Measurements from ENCODE around the gene GALNT7. TPM values are rescaled to one million over a fixed set of nuclear protein-coding genes. Genes with fewer than 3 reads are reported as not detected.
"Not testable (repeated sequence)": the region's sequence is repeated elsewhere in the genome, so short reads cannot be mapped to it uniquely, and the experiment has no call there.

GALNT7 gene
- polyA plus RNA-seq, 1 donor = 43.4 TPM

GRCh38 chr4:173165706-173166105, 2.9 kb upstream of the GALNT7 start:
- no peak for DNase-seq

DNA sequence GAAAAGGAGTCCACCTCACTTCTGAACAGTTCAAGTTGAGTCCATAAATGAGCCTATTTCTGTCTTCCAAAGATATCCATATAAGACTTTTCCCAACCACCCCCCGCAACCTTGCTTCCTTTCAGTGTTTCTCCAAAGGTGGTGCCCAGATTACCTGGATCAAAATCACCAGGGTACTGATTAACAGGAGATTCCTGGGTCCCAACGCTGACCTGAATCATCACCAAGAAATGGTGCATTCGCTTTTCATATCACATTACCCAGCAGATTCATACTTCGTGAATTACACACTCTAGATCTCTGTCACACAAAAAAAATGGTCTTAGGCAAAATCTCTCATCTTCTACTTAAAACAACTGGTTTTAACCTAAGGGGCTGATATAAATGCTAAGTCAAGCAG, 2.1 kb upstream of the GALNT7 start:
- no peak for DNase-seq

GRCh38 chr4:173167758-173168395, 734 bp upstream of the GALNT7 start:
- peak; percentile 50 for DNase-seq

DNA sequence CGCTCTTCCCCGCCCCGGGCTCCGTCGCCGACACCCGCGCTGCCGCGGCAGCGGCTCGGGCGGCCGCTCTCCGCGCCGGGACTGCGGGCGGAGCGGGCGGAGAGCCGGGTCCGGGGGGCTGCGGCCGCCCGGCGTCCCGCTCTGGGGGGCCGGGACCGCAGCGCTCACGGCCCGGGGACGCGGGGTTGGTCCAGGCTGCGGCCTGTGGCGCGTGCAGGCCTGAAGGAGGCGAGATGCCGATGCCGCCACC, 492 bp downstream of the GALNT7 start:
- no peak for DNase-seq

DNA sequence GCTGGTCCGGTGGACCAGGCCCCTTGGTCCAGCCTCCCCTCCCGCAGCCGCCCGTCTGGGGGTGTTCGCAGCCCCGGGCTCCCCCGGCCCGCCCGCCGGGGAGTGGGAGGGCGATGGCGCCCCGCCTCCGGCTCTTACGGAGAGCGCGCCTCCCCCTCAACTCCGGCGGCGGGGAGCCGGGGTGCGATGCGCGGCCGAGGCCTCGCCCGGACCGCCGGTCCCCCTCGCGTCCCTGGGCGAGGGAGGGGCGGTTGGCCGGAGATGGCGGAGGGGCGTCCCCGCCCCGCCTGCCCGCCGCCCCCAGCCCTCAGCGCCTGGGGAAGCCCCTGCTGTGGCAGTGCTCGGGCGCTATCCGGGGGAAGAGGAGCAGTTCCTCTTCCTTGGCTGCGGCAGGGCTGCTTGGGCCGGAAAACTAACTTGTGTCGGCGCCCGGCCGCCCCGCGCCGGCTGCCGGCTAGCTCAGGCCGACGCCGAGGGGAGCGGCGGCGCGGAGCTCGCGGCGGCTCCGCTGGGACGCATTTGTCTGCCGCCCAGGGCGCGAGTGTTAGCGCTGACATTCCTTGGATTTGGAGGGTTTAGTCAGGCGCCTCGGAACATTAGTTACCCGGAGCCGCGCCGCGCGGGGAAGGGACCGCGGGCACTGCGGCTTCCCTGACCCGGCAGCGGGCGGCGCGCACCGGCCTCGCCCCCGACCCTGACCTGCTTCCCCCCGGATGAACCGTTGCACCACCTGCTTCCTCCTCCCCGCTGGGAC, 994 bp downstream of the GALNT7 start:
- peak; percentile 72 for DNase-seq

DNA sequence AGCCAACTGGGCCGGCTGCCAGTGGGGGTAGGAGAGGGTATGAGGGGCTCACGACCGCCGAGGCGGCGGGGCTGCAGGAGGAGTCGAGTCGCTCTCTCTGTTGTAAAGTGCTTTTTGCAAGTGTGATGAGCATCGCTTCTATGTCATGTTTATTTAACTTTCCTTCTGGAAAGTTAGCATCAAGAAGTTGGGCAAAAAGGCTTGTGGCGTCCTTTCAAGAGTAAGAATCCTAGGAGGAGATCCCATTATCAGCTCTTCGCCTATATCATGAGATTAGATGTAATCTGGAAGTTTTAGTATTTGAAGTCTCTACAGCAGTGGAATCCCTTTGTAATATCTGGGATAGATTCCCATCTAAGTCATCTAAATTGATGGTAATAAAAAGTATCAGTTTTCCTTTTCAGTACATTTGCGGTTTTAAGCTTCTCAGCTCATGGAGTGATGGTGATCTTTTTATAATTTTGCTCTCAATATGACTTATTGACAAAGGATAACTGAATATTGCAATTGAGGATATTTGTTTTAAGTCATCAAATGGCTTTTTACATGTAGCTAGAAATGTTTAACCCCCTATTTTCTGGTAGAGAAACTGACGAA, 1.7 kb downstream of the GALNT7 start:
- no peak for DNase-seq

GRCh38 chr4:173171098-173171497, 2.5 kb downstream of the GALNT7 start:
- DNase-seq = peak; percentile 12

GRCh38 chr4:173171987-173172386, 3.4 kb downstream of the GALNT7 start:
- DNase-seq = no peak

GRCh38 chr4:173174184-173174583, 5.6 kb downstream of the GALNT7 start:
- DNase-seq = no peak

GRCh38 chr4:173174594-173175012, 6.0 kb downstream of the GALNT7 start:
- no peak for DNase-seq

GRCh38 chr4:173176010-173176409, 7.4 kb downstream of the GALNT7 start:
- no peak for DNase-seq

DNA sequence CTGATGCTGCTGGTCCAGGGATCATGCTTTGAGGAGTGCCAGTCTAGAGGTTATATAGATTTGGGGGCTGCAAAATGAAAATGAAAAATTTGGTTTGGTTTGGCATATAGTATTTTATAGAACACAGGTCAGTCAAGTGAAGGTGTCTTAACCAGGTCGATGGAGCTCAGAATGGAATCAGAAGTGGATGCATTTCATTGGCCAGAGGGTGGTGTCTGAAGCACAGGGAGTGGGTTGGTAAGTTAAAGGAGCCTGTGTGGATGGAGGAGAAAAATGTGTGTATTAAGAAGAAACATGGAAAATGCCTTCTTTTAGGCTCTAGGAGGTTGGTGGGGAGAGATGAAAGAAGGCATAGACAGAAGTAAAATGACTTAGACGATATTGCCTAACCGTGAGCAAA, 8.6 kb downstream of the GALNT7 start:
- no peak for DNase-seq

DNA sequence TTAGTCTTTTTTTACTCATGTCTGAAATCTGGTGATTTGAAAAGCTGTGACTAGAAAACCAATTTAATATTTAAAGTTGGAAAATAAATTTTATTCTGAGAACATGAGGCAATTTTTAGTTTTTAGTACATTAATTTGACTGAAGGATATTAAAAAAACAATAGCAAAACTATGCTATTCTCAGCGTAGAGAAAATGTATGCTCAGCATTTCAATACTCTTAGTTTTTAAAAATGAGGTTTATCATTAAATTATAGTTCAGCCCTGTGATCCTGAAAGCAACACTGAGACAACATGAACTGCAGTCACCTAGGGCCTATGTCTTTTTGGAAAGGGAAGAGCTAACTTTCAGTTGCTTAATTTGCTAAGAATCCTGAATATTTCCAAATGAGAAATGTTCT, 9.5 kb downstream of the GALNT7 start:
- no peak for DNase-seq

GRCh38 chr4:173181848-173182247, 13.2 kb downstream of the GALNT7 start:
- DNase-seq = no peak

DNA sequence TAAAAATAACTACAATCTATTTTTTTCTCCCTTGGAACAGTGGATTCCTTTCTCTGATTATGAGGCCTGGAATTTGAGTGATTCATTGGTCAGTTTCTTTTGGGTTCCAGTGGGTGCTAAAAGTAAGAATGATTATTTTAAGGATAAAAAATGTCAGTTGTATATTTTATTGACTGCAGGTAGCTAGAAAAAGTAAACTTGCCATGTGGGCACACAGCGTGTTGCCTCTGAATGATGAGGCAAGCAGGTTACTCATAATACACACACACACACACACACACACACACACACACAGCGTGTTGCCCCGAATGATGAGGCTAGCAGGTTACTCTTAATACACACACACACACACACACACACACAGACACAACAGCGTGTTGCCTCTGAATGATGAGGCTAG, 13.8 kb downstream of the GALNT7 start:
- DNase-seq = no peak

- DNase-seq = not testable (repeated sequence)
These were observed 15.1 kb downstream of the GALNT7 start for GRCh38 chr4:173183659-173184247.

DNA sequence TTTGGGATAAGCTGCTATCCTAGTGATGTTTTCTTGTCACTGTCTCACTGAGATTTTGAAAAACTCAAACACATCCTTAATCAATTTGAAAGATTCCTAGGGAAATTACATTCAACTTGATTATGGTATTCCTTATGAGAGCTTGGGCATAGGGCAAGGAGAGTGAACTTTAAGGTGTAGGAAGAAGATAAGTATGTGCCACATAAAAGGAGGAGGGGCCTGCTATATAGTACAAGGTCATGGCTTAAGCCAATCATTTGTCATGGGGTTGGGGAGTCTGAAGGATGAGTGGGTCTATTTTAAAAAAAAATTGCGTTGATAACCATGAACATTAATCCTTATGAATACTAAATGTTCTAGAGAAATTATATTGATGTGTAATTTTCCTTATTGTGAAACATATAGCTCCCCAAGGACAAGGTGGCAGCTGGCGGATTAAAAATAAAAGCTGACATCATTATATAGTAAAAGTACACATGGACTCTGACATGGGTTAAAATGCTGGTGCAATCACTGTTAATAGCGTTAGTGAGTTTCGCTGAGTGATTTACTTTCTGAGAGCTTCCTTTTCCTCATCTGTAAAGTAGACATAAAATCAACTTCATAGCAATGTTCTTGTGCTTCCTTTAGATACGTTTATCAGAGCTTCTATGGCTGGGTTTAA, 17.4 kb downstream of the GALNT7 start:
- DNase-seq = no peak

DNA sequence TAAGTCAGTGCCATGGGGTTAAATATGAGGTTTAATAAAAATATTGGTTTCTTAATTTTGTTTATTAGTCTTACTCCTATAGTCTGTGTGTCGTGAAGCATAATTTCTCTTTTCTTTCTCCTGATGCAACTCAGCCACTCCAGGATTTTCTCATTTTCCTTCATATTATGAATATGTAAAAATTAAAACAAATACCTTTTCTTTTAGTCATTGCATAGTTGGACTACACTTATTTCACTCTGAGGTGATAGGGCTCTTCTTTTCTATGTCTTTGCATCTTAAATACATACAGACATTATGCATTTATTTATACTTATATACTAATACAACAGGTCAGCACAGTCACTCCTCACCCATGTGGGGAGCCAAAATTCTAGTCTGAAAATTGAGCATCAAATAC, 19.1 kb downstream of the GALNT7 start:
- no peak for DNase-seq

DNA sequence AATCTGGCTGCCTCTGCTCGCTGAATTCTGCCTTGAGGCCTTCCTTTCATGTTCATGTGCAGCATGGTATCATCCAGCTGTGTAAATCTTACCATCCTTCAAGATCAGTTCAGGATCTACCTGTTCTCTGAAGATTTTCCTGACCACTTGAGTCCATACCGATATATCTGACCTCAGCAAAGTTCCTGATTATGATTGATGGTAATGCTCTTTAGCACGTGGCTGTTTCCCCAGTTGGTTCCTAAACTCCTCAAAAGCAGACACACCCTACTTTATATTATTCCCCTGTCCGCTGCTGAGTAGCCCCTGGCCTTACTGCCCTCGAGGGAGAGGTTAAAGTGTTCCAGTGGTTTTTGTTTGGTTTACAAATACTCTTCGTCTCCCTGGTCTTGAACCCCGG, 20.0 kb downstream of the GALNT7 start:
- no peak for DNase-seq

DNA sequence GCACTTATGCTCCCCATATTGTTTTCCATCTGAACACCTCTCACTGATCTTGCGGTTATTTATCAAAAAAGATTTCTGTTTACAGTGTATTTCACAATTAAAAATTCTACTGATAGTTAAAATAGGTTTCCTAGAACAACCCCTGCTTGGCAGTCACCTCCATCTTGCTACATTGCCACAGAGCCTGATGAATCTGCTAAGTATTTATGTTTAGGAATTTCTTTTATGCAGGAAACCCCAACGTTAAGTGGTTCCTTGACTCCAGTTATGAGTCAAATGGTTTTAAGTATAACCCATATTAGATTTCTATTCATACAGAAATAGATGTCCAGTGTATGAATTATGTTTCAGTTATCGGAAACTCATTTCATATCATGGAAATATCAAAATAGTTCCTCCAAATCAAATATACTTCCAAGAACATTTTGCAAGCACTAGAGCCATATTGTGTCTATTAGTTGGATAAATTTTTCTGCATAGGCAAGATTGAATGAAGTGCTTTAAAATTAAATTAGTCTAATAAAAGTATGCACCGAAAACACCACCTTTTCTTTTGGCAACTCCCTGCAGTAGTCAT, 20.6 kb downstream of the GALNT7 start:
- no peak for DNase-seq

GRCh38 chr4:173191623-173192041, 23.0 kb downstream of the GALNT7 start:
- DNase-seq = no peak

DNA sequence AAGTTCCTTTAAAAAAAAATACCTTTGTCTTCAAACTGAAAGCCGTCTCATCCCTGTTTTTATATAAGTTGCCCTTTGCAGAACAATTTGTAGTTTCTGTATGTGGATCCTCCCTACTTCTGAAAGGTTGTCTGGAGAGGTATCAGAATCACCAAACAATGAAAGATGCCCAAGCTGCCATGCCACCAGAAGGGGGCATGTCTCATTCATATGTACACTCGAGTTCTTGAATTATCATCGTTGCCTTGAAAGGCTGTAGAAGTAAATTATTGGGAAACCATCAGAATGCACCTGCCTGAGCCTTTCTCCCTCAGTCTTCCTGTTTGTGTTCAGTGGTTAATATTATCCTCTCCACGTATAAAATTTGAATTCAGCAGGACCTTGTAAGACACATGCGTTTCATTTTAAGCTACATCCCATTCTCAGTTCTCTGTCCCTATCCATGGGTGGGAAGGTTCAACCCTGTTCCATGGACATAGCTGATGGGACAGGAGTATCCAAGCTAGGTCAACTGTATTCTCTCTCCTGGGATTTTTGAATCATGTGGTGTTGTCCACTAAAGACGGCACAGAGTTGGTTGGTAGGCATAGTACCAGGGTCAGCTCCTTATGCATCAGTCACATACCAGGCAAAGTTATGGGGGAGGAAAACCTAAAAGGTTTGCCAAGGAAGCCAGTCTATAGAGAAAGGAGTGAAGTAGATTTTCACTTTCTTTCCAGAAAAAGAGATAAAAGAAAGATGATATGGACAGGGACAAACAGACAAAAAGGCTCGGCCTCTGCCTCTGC, 24.0 kb downstream of the GALNT7 start:
- DNase-seq = no peak
